Osteocyte (in vitro differentiated cells): ENCODE measurements around the gene CDH23. TPM values are rescaled to one million over a fixed set of nuclear protein-coding genes. Genes with fewer than 3 reads are reported as not detected.

Source experiments
- DNase-seq: peaks from one replicate; pipeline ENCODE4 v3.0.0; 2021; ENCODE audit warnings: mixed read lengths; ENCODE audit not compliant: unreplicated experiment; ENCODE audit errors: extremely low spot score
- H3K27ac Mint-ChIP-seq: one replicate; pipeline ENCODE4 v1.8.0; 2021; ENCODE audit warnings: mild to moderate bottlenecking, mixed read lengths; ENCODE audit not compliant: unreplicated experiment
- H3K27me3 Mint-ChIP-seq: one replicate; pipeline ENCODE4 v1.8.0; 2021; ENCODE audit warnings: mixed read lengths; ENCODE audit not compliant: unreplicated experiment
- H3K36me3 Mint-ChIP-seq: one replicate; pipeline ENCODE4 v1.8.0; 2021; ENCODE audit warnings: mixed read lengths; ENCODE audit not compliant: unreplicated experiment
- H3K4me1 Mint-ChIP-seq: one replicate; pipeline ENCODE4 v1.8.0; 2021; ENCODE audit warnings: mixed read lengths; ENCODE audit not compliant: unreplicated experiment
- H3K4me3 Mint-ChIP-seq: one replicate; pipeline ENCODE4 v1.8.0; 2021; ENCODE audit warnings: mild to moderate bottlenecking, moderate library complexity, mixed read lengths; ENCODE audit not compliant: unreplicated experiment
- H3K9me3 Mint-ChIP-seq: one replicate; pipeline ENCODE4 v1.8.0; 2021; ENCODE audit warnings: mixed read lengths; ENCODE audit not compliant: unreplicated experiment
- CTCF ChIP-seq: fragments of 200-600 bp; sonication (generic); IDR thresholded peaks from 2 replicates; pipeline ENCODE4 v1.5.0; 2021; ENCODE audit warnings: antibody characterized with exemption, mild to moderate bottlenecking, moderate library complexity
- total RNA-seq: library from RNA; stranded (reverse); gene quantifications from 2 replicates; pipeline ENCODE4 v1.2.1, GENCODE V29; 2021

CDH23 gene
- total RNA-seq, 1 donor from 2014 or later = not detected

GRCh38 chr10:71494476-71494875 lies 97.8 kb downstream of the CDH23 start:
- Mint-ChIP-seq H3K9me3 (no peaks in the 10 kb centered on the region), H3K4me3 (no peak overlapping the region), H3K27ac (no peak overlapping the region), H3K36me3 (no peaks in the 10 kb centered on the region), H3K4me1 (no peaks in the 10 kb centered on the region), H3K27me3 (peaks cover 40% of the 10 kb centered on the region)
- TF ChIP-seq CTCF = no peak
- no peak for DNase-seq

GRCh38 chr10:71494980-71495381 lies 98.3 kb downstream of the CDH23 start:
- Mint-ChIP-seq H3K36me3 (no peaks in the 10 kb centered on the region), H3K4me1 (no peaks in the 10 kb centered on the region), H3K27me3 (peaks cover 40% of the 10 kb centered on the region), H3K27ac (no peak overlapping the region), H3K9me3 (no peaks in the 10 kb centered on the region), H3K4me3 (no peak overlapping the region)
- TF ChIP-seq CTCF = no peak
- DNase-seq = no peak

- DNase-seq = no peak
- H3K9me3 Mint-ChIP-seq = no peaks in the 10 kb centered on the region
- no peak for TF ChIP-seq CTCF
- no peak overlapping the region for H3K27ac Mint-ChIP-seq
- H3K36me3 Mint-ChIP-seq = no peaks in the 10 kb centered on the region
- H3K4me1 Mint-ChIP-seq = no peaks in the 10 kb centered on the region
- H3K27me3 Mint-ChIP-seq = peaks cover 47% of the 10 kb centered on the region
- no peak overlapping the region for H3K4me3 Mint-ChIP-seq
These were observed 100.4 kb downstream of the CDH23 start for GRCh38 chr10:71496927-71497762.

GRCh38 chr10:71497763-71498326 lies 101.1 kb downstream of the CDH23 start:
- H3K27me3 Mint-ChIP-seq = peaks cover 53% of the 10 kb centered on the region
- no peak for TF ChIP-seq CTCF
- H3K4me1 Mint-ChIP-seq = no peaks in the 10 kb centered on the region
- no peak for DNase-seq
- H3K36me3 Mint-ChIP-seq = no peaks in the 10 kb centered on the region
- H3K4me3 Mint-ChIP-seq = no peak overlapping the region
- no peaks in the 10 kb centered on the region for H3K9me3 Mint-ChIP-seq
- no peak overlapping the region for H3K27ac Mint-ChIP-seq

GRCh38 chr10:71501402-71501801 lies 104.7 kb downstream of the CDH23 start:
- no peak for TF ChIP-seq CTCF
- H3K4me1 Mint-ChIP-seq = no peaks in the 10 kb centered on the region
- H3K27me3 Mint-ChIP-seq = peaks cover 49% of the 10 kb centered on the region
- no peak for DNase-seq
- no peak overlapping the region for H3K4me3 Mint-ChIP-seq
- no peak overlapping the region for H3K27ac Mint-ChIP-seq
- no peaks in the 10 kb centered on the region for H3K36me3 Mint-ChIP-seq
- H3K9me3 Mint-ChIP-seq = no peaks in the 10 kb centered on the region
